HG03159 (cell line): ENCODE data around the gene MPO.

Experiments used
- ATAC-seq: cut with Tn5 transposase; IDR thresholded peaks from one replicate; pipeline ENCODE4 v1.9.1; 2021; ENCODE audit warnings: mild to moderate bottlenecking, moderate library complexity; ENCODE audit not compliant: unreplicated experiment

The MPO gene

GRCh38 chr17:58238147-58238634 is 42.5 kb downstream of the MPO start, which contains the start of gene LPO:
Gene LPO (plus strand): TSS chr17:58238584. CDS start chr17:58242980, 4,396 bp downstream.
- ATAC-seq, result no peak

GRCh38 chr17:58236394-58236793 is 44.3 kb downstream of the MPO start:
- ATAC-seq, result no peak

GRCh38 chr17:58235821-58236220 is 44.9 kb downstream of the MPO start:
- no peak for ATAC-seq

GRCh38 chr17:58234512-58234911 is 46.2 kb downstream of the MPO start:
- ATAC-seq, result no peak

GRCh38 chr17:58233543-58233942 is 47.2 kb downstream of the MPO start:
- ATAC-seq, result peak; percentile 71

GRCh38 chr17:58232707-58233156 is 48.0 kb downstream of the MPO start:
- peak; percentile 72 for ATAC-seq

- ATAC-seq, result no peak
Measured at GRCh38 chr17:58231641-58232040, 49.1 kb downstream of the MPO start.

GRCh38 chr17:58229881-58230280 is 50.9 kb downstream of the MPO start:
- no peak for ATAC-seq

GRCh38 chr17:58229384-58229783 is 51.4 kb downstream of the MPO start:
- ATAC-seq, result no peak

GRCh38 chr17:58228679-58229078 is 52.1 kb downstream of the MPO start:
- ATAC-seq, result no peak

GRCh38 chr17:58227733-58228132 is 53.0 kb downstream of the MPO start:
- ATAC-seq, result no peak

GRCh38 chr17:58224315-58224714 is 56.4 kb downstream of the MPO start:
- ATAC-seq, result no peak
